ENCODE measurements around the gene MORF4L1. TPM values are rescaled to one million over a fixed set of nuclear protein-coding genes. Genes with fewer than 3 reads are reported as not detected.

Gene MORF4L1
- total and polyA plus RNA-seq, 10 of the 15 experiments (the other 5 are each of a cell fraction or from before 2014, with no cell fraction given), result 113 to 636 (median 229) TPM

DNA sequence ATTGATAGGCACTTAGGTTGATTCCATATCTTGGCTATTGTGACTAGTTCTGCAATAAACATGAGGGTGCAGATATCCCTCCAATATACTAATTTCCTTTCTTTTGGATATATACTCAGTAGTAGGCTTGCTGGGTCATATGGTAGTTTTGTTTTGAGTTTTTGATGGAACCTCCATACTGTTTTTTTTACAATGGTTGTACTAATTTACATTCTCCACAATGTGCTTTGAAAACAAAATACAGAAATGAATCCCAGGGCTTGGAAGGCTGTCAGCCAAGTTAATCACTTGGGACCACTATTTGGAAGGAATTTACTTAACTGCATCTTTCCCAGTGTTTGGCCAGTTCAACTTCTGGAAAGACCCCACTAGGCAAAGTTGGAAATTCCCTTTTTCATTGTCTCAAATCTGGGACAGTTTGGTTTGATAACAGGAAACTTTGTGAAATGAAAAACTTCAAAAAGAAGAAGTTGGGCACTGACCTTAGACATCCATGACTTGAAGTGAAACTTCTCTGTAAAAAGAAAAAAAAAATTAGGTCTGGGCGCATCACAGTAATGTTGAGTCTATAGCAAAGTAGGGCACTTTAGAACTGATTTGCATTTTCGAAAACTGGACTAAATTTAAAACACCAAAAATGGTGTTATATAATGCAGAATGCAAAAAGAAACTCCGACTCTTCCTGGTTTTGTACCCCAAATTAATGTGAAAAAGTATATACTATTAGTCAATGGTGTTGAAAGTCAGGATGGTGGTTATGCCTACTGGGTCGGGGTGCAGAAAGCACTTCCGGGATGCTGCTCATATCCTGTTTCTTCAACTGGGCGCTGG lies 66.2 kb downstream of the MORF4L1 start (continued):
- TF ChIP-seq, protein P1, sequence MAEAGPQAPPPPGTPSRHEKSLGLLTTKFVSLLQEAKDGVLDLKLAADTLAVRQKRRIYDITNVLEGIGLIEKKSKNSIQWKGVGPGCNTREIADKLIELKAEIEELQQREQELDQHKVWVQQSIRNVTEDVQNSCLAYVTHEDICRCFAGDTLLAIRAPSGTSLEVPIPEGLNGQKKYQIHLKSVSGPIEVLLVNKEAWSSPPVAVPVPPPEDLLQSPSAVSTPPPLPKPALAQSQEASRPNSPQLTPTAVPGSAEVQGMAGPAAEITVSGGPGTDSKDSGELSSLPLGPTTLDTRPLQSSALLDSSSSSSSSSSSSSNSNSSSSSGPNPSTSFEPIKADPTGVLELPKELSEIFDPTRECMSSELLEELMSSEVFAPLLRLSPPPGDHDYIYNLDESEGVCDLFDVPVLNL (IDR thresholded peaks at IDR 0.05; ENCODE audit: low read depth, low read length), result no peak
- TF ChIP-seq ZSCAN29 (IDR thresholded peaks at IDR 0.05) (no peak), NBN (IDR thresholded peaks at IDR 0.05) (no peak; the same call in 1 of the 2 replicates), ZNF217 (IDR thresholded peaks at IDR 0.05) (peak; percentile 82), BHLHE40 (IDR thresholded peaks at IDR 0.05; ENCODE audit: borderline replicate concordance in 1 of 2, low read depth in 2 of 2, low read length in 1 of 2) (peak; percentile 21 to 55; a peak in 2 of 4 replicates), RFX5 (IDR thresholded peaks at IDR 0.05; ENCODE audit: low read depth, low read length) (no peak), GABPA (IDR thresholded peaks at IDR 0.05; ENCODE audit: low read depth) (0 out of 2 replicates have a peak, but pooled peaks have one; percentile 66), BACH1 (IDR thresholded peaks at IDR 0.05; ENCODE audit: borderline replicate concordance) (peak; percentile 15; the same call in 1 of the 2 replicates), HDGF (IDR thresholded peaks at IDR 0.05) (no peak), MEF2B (IDR thresholded peaks at IDR 0.05; ENCODE audit: partially characterized antibody, poor library complexity, severe bottlenecking) (peak; percentile 58), MTA2 (IDR thresholded peaks at IDR 0.05; ENCODE audit: low read depth) (peak; percentile 78), BRCA1 (IDR thresholded peaks at IDR 0.05; ENCODE audit: low read depth, low read length) (no peak)
- TF ChIP-seq, protein P2, sequence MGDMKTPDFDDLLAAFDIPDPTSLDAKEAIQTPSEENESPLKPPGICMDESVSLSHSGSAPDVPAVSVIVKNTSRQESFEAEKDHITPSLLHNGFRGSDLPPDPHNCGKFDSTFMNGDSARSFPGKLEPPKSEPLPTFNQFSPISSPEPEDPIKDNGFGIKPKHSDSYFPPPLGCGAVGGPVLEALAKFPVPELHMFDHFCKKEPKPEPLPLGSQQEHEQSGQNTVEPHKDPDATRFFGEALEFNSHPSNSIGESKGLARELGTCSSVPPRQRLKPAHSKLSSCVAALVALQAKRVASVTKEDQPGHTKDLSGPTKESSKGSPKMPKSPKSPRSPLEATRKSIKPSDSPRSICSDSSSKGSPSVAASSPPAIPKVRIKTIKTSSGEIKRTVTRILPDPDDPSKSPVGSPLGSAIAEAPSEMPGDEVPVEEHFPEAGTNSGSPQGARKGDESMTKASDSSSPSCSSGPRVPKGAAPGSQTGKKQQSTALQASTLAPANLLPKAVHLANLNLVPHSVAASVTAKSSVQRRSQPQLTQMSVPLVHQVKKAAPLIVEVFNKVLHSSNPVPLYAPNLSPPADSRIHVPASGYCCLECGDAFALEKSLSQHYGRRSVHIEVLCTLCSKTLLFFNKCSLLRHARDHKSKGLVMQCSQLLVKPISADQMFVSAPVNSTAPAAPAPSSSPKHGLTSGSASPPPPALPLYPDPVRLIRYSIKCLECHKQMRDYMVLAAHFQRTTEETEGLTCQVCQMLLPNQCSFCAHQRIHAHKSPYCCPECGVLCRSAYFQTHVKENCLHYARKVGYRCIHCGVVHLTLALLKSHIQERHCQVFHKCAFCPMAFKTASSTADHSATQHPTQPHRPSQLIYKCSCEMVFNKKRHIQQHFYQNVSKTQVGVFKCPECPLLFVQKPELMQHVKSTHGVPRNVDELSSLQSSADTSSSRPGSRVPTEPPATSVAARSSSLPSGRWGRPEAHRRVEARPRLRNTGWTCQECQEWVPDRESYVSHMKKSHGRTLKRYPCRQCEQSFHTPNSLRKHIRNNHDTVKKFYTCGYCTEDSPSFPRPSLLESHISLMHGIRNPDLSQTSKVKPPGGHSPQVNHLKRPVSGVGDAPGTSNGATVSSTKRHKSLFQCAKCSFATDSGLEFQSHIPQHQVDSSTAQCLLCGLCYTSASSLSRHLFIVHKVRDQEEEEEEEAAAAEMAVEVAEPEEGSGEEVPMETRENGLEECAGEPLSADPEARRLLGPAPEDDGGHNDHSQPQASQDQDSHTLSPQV (IDR thresholded peaks at IDR 0.05), result peak; percentile 9; the same call in 1 of the 2 replicates
- TF ChIP-seq, protein P3, sequence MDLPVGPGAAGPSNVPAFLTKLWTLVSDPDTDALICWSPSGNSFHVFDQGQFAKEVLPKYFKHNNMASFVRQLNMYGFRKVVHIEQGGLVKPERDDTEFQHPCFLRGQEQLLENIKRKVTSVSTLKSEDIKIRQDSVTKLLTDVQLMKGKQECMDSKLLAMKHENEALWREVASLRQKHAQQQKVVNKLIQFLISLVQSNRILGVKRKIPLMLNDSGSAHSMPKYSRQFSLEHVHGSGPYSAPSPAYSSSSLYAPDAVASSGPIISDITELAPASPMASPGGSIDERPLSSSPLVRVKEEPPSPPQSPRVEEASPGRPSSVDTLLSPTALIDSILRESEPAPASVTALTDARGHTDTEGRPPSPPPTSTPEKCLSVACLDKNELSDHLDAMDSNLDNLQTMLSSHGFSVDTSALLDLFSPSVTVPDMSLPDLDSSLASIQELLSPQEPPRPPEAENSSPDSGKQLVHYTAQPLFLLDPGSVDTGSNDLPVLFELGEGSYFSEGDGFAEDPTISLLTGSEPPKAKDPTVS (IDR thresholded peaks at IDR 0.05; ENCODE audit: low read depth, low read length), result no peak
- TF ChIP-seq, protein P4, sequence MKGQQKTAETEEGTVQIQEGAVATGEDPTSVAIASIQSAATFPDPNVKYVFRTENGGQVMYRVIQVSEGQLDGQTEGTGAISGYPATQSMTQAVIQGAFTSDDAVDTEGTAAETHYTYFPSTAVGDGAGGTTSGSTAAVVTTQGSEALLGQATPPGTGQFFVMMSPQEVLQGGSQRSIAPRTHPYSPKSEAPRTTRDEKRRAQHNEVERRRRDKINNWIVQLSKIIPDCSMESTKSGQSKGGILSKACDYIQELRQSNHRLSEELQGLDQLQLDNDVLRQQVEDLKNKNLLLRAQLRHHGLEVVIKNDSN (IDR thresholded peaks at IDR 0.05; ENCODE audit: borderline replicate concordance, extremely low read length, insufficient read depth, low read depth, low read length), result no peak
- TF ChIP-seq, protein P5, sequence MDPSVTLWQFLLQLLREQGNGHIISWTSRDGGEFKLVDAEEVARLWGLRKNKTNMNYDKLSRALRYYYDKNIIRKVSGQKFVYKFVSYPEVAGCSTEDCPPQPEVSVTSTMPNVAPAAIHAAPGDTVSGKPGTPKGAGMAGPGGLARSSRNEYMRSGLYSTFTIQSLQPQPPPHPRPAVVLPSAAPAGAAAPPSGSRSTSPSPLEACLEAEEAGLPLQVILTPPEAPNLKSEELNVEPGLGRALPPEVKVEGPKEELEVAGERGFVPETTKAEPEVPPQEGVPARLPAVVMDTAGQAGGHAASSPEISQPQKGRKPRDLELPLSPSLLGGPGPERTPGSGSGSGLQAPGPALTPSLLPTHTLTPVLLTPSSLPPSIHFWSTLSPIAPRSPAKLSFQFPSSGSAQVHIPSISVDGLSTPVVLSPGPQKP (IDR thresholded peaks at IDR 0.05; ENCODE audit: low read depth, low read length), result no peak

All from GM12878 (cell line).